ENCODE data around the gene ACTN4.
A peak's percentile ranks its signal among the peaks of the same experiment; 100 is the strongest.

Gene ACTN4

DNA sequence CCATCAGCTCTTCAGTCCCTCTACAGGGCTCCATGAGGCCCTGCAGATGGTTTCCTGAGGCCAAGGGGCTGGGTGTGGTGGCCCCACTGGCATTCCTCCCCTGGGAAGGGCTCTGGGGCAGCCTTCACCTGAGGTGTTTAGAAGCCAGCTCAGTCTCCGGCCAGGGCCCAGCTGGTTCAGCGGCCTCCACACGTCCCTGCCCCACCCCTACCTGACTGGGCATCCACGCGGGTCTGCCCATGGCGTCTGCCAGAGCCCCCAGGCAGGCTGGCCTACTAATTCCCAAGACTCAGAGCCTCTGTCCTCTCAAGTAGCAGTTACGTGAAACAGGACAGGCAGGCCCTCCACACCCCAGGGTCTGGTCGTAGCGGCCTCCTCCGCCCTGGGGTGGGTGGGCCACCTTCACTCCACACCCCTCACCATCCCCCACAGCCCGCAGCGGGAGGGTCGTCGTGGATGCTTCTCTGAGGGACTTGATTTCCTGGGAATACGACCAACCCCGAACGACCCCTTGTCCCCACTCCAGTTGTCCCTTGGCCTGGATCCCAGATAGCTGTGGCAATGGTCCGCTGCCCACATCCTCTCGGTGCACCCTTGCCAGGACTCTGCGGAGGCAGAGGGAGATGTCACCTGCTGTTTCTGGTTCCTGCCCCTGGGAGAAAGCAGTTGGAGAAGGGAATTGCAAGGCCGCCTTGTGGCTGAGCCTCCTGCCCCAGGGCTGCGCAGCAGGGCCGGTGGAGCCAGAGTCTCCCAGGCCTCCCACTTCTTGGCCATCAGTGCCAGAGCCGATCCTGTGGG is 72.5 kb downstream of the ACTN4 start:
- no peak for DNase-seq
- intact Hi-C loops (cut with DNase I): loop anchor here (5.0 kb wide), 1 partner anchor 73 kb away; the partner anchor contains the start of gene ACTN4

DNA sequence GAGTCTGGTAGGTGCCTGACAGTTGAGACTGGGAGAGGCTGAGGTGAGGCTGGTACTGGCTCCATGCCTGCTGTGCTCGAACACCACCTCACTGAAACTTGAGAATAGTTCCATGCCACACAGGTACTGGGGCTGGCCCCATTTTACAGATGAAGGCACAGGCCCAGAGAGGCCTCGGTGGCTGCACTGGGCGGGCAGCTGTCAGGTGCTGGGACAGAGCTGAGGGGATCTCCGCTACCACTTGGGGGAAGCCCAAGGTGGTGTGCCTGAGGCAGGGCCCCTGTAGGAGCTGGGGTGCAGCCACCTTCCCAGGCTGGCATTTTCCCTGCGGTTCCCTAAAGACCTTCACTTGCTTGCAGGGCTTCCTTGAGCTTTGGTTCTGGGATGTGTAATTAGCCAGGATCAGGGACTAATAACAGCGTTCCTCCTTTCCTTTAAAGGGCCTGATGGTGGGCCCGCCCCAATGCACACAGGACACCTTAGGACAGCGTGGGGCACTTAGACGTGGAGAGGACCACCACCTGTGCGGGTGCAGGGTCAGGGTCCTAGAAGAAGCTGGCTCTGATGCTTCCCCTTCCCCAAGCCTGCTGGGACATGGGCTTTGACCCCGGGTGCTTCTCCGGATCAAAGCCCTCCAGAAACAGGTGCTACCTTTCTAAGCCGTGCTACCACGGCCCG is 73.2 kb downstream of the ACTN4 start:
- intact Hi-C loops (cut with DNase I): loop anchor here (5.0 kb wide), 1 partner anchor 73 kb away; the partner anchor contains the start of gene ACTN4
- no peak for DNase-seq

DNA sequence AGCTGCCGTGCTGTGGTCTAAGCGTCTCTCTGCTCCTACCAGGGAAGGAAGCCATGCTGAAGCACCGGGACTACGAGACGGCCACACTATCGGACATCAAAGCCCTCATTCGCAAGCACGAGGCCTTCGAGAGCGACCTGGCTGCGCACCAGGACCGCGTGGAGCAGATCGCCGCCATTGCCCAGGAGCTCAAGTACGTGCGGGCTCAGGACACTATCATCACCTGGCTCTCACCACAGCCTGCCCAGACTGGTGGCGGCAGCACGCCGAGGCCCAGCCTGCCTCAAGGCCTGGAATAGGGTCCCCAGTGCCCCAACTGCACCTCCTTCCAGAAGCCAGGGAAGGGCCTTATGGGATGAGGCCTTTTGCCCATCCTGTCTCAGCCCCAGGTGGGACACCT is 74.0 kb downstream of the ACTN4 start:
- intact Hi-C loops (cut with DNase I): loop anchor here (5.0 kb wide), 1 partner anchor 74 kb away; the partner anchor contains the start of gene ACTN4

DNA sequence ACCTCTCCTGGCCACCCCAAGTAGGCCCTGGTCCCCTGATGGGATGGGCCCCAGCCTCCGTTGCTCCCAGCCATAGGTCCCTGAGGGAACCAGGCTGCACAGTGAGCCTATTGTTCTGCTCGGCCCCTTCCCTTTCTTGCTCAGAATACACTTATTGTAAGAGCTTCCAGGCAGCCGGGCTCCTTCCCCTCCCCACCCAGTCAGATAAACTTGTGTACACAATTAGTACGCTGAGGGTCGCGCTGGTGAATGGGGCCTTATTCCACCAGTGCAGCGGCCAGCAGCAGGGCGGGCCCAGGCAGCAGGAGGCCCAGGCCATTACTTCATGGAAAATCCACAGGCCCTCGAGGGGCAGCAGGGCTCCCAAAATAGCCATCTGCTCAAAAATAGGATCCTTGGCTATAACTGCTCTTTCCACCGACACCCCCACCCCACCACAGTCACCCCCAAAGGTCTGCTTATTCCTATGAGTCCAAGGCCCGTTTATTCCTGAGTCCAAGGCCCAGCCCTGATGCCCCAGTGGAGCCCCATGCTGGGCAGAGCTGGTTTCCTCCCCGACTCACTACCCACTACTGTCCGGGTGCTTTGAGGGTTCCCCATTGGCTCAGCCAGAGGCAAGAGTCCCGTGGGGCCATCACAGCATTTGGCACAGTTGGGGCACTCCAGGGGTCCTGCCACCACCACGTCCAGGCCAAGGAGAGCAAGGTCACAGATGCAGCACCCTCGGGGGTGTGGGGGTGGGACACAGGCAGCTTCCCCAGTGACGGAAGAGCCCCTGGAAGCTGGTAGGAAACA is 74.7 kb downstream of the ACTN4 start:
- intact Hi-C loops (cut with DNase I): loop anchor here (5.0 kb wide), 1 partner anchor 75 kb away; the partner anchor contains the start of gene ACTN4
- peak; percentile 70 to 98 (median 84) for DNase-seq

More for the DNA sequence above, 74.0 kb downstream of the ACTN4 start:
- DNase-seq: no peak

DNA sequence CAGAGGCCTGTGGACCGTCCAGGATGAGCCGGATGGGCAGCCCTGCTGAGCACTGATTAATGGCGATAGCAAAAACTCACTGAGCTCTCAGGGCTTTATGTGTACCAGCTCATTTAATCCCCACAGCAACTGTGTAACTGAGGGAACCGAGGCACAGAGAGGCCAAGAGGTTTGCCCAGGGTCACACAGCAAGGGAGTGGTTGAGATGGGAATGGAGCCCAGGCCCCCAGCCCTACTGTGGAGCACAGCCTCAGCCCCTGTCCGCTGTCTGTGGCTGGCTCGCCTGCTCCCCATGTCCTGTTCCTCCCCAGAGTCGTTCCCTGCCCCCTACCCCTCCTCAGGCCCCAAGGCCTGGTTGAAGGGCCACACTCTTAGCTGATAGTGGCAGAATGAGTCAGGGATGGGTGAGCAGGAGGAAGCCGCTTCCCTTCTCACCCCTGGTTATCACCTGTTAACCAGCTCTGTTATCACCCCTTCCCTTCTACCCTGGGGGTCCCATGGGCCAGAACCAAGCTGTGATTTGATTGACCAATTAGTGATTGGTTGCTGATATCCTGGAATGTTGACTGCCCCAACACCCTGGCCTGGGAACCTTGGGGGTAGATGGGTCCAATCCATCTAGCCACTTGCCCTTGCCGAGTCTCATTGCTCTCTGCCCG is 75.6 kb downstream of the ACTN4 start:
- no peak for DNase-seq
- intact Hi-C loops (cut with DNase I): loop anchor here (5.0 kb wide), 1 partner anchor 76 kb away; the partner anchor contains the start of gene ACTN4

DNA sequence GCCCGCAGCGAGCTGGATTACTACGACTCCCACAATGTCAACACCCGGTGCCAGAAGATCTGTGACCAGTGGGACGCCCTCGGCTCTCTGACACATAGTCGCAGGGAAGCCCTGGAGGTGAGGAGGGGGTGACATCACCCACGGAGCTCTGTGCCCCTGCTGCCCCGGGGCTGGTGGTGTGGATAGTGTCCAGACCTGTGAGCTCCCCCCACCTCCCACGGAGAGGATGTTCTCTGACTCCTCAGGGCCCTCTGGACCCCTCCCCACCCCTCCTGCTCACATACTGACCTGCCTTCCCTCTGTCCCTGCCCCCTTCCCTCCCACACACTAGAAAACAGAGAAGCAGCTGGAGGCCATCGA is 76.1 kb downstream of the ACTN4 start:
- DNase-seq: no peak
- intact Hi-C loops (cut with DNase I): loop anchor here (5.0 kb wide), 1 partner anchor 76 kb away; the partner anchor contains the start of gene ACTN4

DNA sequence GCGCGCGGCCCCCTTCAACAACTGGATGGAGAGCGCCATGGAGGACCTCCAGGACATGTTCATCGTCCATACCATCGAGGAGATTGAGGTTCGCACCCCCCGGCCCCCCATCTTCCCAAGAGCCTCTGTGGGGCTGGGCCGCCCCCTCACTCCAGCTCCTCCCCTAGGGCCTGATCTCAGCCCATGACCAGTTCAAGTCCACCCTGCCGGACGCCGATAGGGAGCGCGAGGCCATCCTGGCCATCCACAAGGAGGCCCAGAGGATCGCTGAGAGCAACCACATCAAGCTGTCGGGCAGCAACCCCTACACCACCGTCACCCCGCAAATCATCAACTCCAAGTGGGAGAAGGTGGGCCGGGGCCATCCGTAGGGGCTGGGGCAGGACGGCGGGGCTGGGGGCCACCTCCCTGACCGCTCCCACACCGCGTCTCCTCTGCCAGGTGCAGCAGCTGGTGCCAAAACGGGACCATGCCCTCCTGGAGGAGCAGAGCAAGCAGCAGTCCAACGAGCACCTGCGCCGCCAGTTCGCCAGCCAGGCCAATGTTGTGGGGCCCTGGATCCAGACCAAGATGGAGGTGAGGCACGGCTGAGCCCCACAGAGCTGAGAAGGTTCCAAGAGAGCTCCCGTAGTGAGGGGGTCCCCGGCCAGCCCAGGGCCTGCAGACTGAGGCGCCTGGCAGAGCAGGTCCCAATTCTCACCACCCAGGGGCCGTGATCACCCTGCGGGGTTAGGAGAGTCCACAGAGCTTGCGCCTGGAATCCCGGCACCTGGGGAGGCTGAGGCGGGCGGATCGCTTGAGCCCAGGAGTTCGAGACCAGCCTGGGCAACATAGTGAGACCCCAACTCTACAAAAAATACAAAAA is 76.8 kb downstream of the ACTN4 start:
- DNase-seq: no peak
- intact Hi-C loops (cut with DNase I): loop anchor here (5.0 kb wide), 1 partner anchor 77 kb away; the partner anchor contains the start of gene ACTN4

DNA sequence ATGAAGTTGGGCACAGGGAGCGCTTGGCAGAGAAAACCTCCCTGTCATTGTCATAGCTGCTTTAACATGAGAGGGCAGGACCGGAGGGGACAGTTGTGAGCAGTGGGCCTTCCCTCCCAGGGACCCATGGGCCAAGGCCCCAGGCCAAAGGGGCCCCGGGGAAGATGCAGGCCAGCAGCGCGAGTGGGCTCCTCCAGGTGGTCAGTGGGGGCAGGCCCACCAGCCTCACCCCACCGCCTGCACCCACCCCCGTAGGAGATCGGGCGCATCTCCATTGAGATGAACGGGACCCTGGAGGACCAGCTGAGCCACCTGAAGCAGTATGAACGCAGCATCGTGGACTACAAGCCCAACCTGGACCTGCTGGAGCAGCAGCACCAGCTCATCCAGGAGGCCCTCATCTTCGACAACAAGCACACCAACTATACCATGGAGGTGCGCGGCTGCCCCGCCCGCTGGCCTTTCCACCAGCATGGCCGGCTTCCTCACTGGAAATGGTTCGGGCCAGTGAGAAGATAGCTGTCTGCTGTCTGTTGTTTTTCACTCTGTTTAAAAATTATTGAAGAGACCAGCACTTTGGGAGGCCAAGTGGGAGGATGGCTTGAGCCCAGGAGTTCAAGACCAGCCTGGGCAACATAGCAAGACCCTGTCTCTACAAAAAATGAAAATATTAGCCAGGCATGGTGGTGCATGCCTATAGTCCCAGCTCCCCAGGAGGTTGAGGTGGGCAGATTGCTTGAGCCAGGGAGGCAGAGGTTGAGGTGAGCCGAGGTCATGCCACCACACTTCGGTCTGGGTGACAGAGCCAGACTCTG is 78.2 kb downstream of the ACTN4 start:
- DNase-seq: no peak
- intact Hi-C loops (cut with DNase I): no loop called here

DNA sequence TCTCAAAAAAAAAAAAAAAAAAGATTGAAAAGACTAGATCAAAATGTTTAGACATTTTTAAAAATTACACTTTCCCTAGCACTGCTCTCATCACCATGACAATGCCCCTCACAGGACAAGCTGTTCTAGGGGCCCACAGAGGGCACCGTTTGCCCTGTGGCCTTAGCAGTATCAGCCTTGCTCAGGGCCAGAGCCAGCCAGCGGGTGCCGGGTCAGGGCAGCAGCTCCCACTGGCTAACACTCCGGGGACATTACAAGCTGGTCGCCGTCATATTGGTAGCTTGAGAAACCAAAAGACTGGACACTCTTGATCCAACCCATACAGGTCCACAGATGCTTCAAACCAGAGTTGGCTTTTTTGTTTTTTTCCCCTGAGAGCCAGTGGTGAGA is 78.8 kb downstream of the ACTN4 start:
- intact Hi-C loops (cut with DNase I): no loop called here
- no peak for DNase-seq

DNA sequence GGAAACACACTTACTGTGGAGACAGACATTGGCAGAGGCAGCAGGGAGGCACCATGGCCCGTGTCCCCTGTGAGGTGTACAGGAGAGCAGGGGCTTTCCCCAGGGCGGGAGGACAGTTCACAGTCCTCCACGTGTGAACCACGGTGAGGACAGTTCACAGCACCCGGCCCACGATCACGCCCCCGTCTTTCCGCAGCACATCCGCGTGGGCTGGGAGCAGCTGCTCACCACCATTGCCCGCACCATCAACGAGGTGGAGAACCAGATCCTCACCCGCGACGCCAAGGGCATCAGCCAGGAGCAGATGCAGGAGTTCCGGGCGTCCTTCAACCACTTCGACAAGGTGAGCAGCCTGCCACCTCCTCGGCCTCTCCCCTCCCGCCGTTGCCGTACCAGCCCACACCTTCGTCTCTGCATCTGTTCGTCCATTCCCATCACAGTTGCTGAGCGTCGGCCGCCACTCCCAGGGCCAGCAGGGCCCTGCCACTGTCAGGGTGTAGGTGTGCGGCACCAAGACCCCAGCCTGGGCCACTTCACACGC is 79.4 kb downstream of the ACTN4 start:
- DNase-seq: no peak
- intact Hi-C loops (cut with DNase I): no loop called here

DNA sequence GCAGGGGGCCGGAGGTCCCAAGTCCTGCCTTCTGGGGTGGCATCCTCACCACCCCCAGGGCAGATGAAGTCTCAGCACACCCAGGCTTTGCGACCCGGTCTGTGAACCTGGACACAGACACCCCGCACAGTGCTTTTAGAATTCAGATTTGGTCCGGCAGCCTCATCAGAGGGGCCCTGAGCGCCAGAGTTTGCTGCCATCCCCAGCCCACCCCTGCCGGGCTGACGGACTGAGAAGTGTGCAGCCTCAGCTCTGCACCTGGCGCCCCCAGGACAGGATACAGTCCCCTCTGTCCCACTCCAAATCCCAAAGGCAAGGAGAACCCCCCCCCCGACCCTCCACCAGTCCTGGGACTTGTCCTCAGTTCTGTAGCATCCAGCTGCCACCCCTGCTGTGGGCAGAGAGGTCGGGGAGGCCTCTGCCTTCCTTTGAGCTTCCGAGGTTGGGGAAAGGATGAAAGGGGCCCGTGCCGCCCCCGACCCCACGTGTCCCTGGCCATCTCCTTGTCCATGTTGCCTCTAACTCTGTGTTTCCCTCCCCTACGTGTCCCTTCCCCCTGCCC is 79.9 kb downstream of the ACTN4 start:
- intact Hi-C loops (cut with DNase I): no loop called here
- DNase-seq: no peak

DNA sequence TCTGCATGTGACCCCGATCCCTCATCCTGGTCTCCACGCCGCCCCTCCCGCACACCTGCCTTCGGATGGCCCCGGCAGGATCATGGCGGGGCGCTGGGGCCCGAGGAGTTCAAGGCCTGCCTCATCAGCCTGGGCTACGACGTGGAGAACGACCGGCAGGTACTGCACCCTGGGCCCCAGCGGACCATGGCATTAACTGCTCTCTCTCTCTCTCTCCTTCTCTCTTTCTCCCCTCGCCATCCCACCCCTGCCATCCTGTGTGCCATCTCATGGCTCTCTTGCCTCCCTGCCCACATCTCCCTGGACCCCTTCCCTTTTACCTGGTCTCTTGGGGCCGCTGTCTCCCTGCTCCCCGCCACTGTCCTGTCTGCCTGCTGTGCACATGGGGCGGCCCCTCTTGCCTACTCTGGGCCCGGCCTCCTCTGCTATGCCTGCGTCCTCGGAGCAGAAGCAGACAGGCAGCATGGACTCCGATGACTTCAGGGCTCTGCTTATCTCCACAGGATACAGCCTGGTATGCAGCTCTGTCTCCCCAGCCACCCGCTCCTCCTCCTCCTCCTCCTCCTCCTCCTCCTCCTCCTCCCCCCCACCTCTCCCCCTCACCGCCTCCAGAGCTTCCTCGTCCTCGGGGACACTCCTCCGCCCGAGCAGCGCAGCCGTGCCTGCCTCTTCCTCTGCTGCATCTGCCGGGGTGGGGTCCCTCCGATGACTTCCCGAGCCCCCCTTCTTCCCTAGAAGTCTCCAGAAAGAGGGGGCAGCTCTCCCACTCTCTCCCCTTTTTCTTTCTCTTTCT is 80.6 kb downstream of the ACTN4 start:
- intact Hi-C loops (cut with DNase I): no loop called here
- peak in 2 of 10 donors; percentile 7 to 36 for DNase-seq

DNA sequence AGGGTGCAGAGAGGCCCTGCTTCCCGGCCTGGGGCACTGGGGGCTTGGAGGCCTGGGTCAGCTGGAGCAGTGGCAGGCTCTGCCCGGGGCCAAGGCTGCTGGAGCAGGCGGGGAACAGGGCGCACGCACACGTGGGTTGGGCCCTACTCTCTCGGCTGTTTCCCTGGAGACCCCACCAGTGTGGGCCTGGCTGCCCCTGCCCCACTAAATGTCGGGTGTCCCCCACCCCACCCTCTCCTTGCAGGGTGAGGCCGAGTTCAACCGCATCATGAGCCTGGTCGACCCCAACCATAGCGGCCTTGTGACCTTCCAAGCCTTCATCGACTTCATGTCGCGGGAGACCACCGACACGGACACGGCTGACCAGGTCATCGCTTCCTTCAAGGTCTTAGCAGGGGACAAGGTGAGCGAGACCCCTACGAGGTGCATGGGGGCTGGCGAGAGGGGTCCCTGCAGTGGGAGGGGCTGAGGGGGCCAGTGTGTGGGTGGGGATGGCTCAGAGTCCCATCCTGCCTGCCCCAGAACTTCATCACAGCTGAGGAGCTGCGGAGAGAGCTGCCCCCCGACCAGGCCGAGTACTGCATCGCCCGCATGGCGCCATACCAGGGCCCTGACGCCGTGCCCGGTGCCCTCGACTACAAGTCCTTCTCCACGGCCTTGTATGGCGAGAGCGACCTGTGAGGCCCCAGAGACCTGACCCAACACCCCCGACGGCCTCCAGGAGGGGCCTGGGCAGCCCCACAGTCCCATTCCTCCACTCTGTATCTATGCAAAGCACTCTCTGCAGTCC is 81.5 kb downstream of the ACTN4 start:
- intact Hi-C loops (cut with DNase I): loop anchor here (1.0 kb wide), 1 partner anchor 201 kb away; the partner anchor contains the start of genes MRPS12 and SARS2
- DNase-seq: peak in 2 of 10 donors; percentile 61 to 76

DNA sequence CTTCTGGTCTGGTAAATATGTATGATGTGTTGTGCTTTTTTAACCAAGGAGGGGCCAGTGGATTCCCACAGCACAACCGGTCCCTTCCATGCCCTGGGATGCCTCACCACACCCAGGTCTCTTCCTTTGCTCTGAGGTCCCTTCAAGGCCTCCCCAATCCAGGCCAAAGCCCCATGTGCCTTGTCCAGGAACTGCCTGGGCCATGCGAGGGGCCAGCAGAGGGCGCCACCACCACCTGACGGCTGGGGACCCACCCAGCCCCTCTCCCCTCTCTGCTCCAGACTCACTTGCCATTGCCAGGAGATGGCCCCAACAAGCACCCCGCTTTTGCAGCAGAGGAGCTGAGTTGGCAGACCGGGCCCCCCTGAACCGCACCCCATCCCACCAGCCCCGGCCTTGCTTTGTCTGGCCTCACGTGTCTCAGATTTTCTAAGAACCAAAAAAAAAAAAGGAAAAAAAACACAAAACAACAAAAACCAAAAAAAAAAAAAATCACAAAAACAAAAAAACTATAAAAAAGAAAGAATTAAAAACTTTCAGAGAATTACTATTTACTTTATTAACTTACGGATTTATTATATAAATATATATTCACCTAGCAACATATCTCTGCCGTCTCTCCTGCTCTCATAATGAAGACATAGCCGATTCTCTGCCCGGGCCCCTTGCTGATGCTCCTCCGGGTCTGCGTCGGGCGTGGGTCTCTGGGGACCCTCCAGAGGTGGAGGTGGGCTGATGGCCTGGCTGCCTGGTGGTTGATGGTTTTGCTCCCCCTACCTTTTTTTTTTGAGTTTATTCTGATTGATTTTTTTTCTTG is 82.4 kb downstream of the ACTN4 start:
- peak in 6 of 10 donors; percentile 59 to 91 (median 77) for DNase-seq
- intact Hi-C loops (cut with DNase I): loop anchor here (1.0 kb wide), 1 partner anchor 200 kb away; the partner anchor contains the start of genes MRPS12 and SARS2

DNA sequence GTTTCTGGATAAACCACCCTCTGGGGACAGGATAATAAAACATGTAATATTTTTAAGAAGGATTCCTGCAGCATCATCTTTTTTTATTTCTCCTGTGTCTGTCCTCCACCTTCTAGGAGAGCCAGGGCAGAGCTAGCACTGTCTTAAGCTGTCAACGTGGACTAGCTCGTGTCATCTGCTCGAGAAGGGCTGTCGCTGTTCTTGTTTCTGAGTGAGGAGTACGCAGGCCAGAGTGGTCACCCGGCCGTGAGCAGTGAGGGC is 83.0 kb downstream of the ACTN4 start:
- DNase-seq: peak in 1 of 10 donors; percentile 7
- intact Hi-C loops (cut with DNase I): no loop called here

Data from posterior cingulate gyrus (tissue), 11 donors.